ENCODE data around the gene KSR1. TPM values are rescaled to one million over a fixed set of nuclear protein-coding genes. Genes with fewer than 3 reads are reported as not detected.

KSR1 gene
- total and polyA plus RNA-seq, 11 donors: 6.1 to 31.1 (median 7.5) TPM

DNA sequence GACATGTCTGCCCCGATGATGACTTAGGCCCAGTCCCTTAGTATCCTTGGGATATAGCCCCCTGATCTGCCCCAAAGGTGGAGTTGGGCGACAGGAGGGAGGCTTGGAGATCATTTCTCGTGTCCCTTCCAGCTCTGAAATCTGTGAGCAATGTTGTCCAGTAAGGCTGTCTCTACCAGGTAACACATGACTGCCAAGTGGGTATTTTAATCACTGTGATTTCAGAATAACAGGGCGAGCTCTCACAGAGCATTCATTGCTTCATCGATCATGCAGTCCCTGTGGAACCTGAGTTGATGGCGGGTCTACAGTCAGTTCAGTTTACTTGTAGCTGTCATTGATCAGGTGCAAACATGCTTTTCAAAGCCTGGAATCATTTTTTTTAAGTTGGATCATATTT lies 39.2 kb downstream of the KSR1 start:
- peaks cover 0 to 28% (median 11%) of the 10 kb centered on the region in 12 donors for H3K4me1 ChIP-seq
- no peaks in the 10 kb centered on the region for H3K36me3 ChIP-seq
- H3K27ac ChIP-seq: no peak overlapping the region
- no peaks in the 10 kb centered on the region for H3K9me3 ChIP-seq
- 83 to 91% (median 87%) methylated on average over 6 of the region's 6 CpGs for WGBS, 4 donors
- ATAC-seq (no peak), DNase-seq (no peak)
- no peaks in the 10 kb centered on the region for H3K27me3 ChIP-seq
- TF ChIP-seq, protein P1, sequence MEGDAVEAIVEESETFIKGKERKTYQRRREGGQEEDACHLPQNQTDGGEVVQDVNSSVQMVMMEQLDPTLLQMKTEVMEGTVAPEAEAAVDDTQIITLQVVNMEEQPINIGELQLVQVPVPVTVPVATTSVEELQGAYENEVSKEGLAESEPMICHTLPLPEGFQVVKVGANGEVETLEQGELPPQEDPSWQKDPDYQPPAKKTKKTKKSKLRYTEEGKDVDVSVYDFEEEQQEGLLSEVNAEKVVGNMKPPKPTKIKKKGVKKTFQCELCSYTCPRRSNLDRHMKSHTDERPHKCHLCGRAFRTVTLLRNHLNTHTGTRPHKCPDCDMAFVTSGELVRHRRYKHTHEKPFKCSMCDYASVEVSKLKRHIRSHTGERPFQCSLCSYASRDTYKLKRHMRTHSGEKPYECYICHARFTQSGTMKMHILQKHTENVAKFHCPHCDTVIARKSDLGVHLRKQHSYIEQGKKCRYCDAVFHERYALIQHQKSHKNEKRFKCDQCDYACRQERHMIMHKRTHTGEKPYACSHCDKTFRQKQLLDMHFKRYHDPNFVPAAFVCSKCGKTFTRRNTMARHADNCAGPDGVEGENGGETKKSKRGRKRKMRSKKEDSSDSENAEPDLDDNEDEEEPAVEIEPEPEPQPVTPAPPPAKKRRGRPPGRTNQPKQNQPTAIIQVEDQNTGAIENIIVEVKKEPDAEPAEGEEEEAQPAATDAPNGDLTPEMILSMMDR (IDR thresholded peaks at IDR 0.05): no peak
- no peak for TF ChIP-seq POLR2A (IDR thresholded peaks at IDR 0.05)
- intact Hi-C loops (cut with DNase I): loop anchor here in 4 of 10 donors (5.0 to 10.0 kb wide), 4 partner anchors 51 to 99 kb away; no protein-coding TSS in a partner anchor
- H3K4me3 ChIP-seq: no peak overlapping the region

DNA sequence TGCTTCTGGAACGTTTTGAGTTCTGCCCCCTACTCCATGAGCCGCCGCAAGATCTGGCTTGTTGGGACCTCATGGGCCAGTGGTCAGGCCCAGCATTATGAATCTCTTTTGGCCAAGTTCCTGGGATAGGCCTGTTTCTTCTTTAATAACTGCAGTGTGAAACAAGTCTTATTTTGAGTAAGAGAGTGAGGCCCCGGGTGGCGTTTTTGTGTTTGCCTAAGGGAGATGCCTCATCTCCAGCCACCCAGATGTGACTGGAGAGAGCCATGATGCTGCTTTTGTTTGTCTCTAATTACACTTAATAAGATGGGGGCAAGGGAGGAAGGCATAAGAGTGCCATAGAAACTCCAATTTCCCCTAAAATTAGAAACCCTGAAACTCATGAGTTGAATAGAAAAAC lies 39.8 kb downstream of the KSR1 start:
- DNase-seq (no peak), ATAC-seq (no peak)
- WGBS, 4 donors: 86 to 91% (median 89%) methylated on average over 5 of the region's 5 CpGs
- TF ChIP-seq, protein P1 (IDR thresholded peaks at IDR 0.05): no peak
- TF ChIP-seq POLR2A (IDR thresholded peaks at IDR 0.05): no peak
- no peaks in the 10 kb centered on the region for H3K36me3 ChIP-seq
- H3K4me3 ChIP-seq: no peak overlapping the region
- peaks cover 0 to 28% (median 11%) of the 10 kb centered on the region in 12 donors for H3K4me1 ChIP-seq
- intact Hi-C loops (cut with DNase I): loop anchor here in 4 of 10 donors (5.0 to 10.0 kb wide), 4 partner anchors 51 to 99 kb away; no protein-coding TSS in a partner anchor
- no peaks in the 10 kb centered on the region for H3K9me3 ChIP-seq
- no peak overlapping the region for H3K27ac ChIP-seq
- H3K27me3 ChIP-seq: no peaks in the 10 kb centered on the region

DNA sequence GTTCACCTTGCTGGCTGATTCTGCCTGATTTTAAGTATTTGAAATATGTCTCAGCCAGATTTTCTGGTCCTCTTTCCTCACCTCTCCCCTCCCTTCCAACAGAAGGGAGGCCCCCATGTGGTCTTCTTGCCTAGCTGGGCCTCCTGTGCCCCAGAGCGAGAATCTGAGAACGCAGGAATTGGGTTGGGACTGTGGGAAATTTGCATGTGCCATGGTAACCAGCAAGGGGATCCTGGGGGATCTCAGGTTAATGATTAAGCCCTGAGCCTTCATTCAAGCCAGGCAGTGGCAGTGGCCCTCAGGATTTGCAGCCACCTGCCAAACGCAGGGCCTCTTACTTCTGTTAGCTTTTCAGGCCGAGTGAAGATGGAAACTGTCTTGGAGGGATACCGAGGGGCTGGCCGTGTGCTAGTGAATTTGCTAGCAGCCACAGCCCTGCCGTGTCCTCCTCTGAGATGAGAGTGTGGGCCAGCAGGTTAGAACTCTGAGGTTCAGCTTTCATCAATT lies 40.2 kb downstream of the KSR1 start:
- ATAC-seq: no peak
- WGBS, 4 donors: 95 to 97% (median 96%) methylated on average over 6 to 7 of the region's 7 CpGs
- DNase-seq: no peak
- TF ChIP-seq, protein P1 (IDR thresholded peaks at IDR 0.05): no peak
- no peak for TF ChIP-seq POLR2A (IDR thresholded peaks at IDR 0.05)
- H3K4me1 ChIP-seq: peaks cover 0 to 28% (median 11%) of the 10 kb centered on the region in 12 donors
- no peaks in the 10 kb centered on the region for H3K36me3 ChIP-seq
- H3K4me3 ChIP-seq: no peak overlapping the region
- intact Hi-C loops (cut with DNase I): loop anchor here in 4 of 10 donors (5.0 to 10.0 kb wide), 4 partner anchors 52 to 98 kb away; no protein-coding TSS in a partner anchor
- H3K27me3 ChIP-seq: no peaks in the 10 kb centered on the region
- H3K27ac ChIP-seq: no peak overlapping the region
- H3K9me3 ChIP-seq: peaks cover 0 to 4% (median 0%) of the 10 kb centered on the region in 12 donors

DNA sequence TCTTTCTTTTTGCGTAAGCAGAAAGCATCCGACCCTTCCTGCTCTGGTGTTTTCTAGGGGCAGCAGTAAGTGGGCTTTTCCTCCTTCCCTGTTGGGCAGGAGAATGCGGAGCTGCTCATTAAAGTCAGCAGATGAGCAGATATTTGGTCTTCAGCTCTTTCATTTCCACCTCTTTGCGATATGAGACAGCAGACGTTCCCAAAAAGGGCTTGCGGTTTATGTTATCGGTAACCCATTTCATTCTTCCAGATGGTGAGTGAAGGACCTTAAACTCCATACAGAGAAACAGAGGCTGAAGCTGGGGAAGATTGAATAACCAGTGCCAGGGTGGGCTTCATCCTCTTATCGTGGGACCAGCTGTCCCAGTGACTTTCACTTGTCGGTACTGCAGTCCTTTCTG lies 40.7 kb downstream of the KSR1 start:
- H3K4me1 ChIP-seq: peaks cover 0 to 30% (median 11%) of the 10 kb centered on the region in 12 donors
- no peak overlapping the region for H3K27ac ChIP-seq
- no peak overlapping the region for H3K4me3 ChIP-seq
- intact Hi-C loops (cut with DNase I): loop anchor here in 4 of 10 donors (5.0 to 10.0 kb wide), 4 partner anchors 52 to 98 kb away; no protein-coding TSS in a partner anchor
- H3K36me3 ChIP-seq: no peaks in the 10 kb centered on the region
- WGBS, 4 donors: 92 to 95% (median 94%) methylated on average over 9 of the region's 9 CpGs
- H3K27me3 ChIP-seq: no peaks in the 10 kb centered on the region
- ATAC-seq (no peak), DNase-seq (no peak)
- H3K9me3 ChIP-seq: peaks cover 0 to 4% (median 0%) of the 10 kb centered on the region in 12 donors
- TF ChIP-seq, protein P1 (IDR thresholded peaks at IDR 0.05): no peak
- no peak for TF ChIP-seq POLR2A (IDR thresholded peaks at IDR 0.05)
